PC-9 (cell line): Measurements from ENCODE around the gene RASGEF1B. TPM values are rescaled to one million over a fixed set of nuclear protein-coding genes. Genes with fewer than 3 reads are reported as not detected.

ENCODE experiments used
- BruUV-seq: library from RNA; stranded (reverse); fragments of 400-500 nt; replicated peaks from 2 replicates; lab custom pipeline; 2021; lab: Mats Ljungman, UMichigan
- CTCF ChIA-PET: fragments of 300-600 bp; sonication (Branson Sonifier 250); formaldehyde crosslinking; loops from one replicate; lab custom pipeline; 2022; ENCODE audit warnings: antibody characterized with exemption; lab: Charles Lee
- POLR2A ChIA-PET: fragments of 300-600 bp; sonication (Branson Sonifier 250); formaldehyde crosslinking; loops from one replicate; lab custom pipeline; 2022; ENCODE audit warnings: antibody characterized with exemption; ENCODE audit not compliant: unreplicated experiment; lab: Charles Lee
- DNase-seq, 2 experiments: peaks; one replicate each; pipeline versions ENCODE4 v3.0.0 to v3.0.0-alpha.2; 2015 to 2022; ENCODE audit warnings: mixed read lengths in 1 of 2
- H2AFZ ChIP-seq: fragments of 200-600 bp; sonication (generic); 2 replicates; pipeline ENCODE4 v1.8.1; 2017; ENCODE audit warnings: antibody characterized with exemption
- H3F3A ChIP-seq: fragments of 200-600 bp; sonication (generic); 2 replicates; pipeline ENCODE4 v1.8.1; 2017; ENCODE audit warnings: antibody characterized with exemption, mild to moderate bottlenecking, low read depth; ENCODE audit not compliant: insufficient read depth
- H3K27ac ChIP-seq: fragments of 200-600 bp; sonication (generic); 2 replicates; pipeline ENCODE4 v1.6.1; 2016; ENCODE audit warnings: mixed run types
- H3K27me3 ChIP-seq: fragments of 200-600 bp; sonication (generic); 2 replicates; pipeline ENCODE4 v1.6.1; 2016; ENCODE audit warnings: low read depth, mixed run types; ENCODE audit not compliant: insufficient read depth
- H3K36me3 ChIP-seq: fragments of 200-600 bp; sonication (generic); 2 replicates; pipeline ENCODE4 v1.6.1; 2016; ENCODE audit warnings: low read depth, mixed run types
- H3K4me1 ChIP-seq: fragments of 200-600 bp; sonication (generic); replicated peaks from 2 replicates; pipeline ENCODE4 v1.6.1; 2016; ENCODE audit warnings: mixed run types; ENCODE audit not compliant: insufficient read depth
- H3K4me2 ChIP-seq: fragments of 200-600 bp; sonication (generic); 2 replicates; pipeline ENCODE4 v1.6.1; 2017; ENCODE audit warnings: mixed run types
- H3K4me3 ChIP-seq: fragments of 200-600 bp; sonication (generic); 2 replicates; pipeline ENCODE4 v1.6.1; 2016; ENCODE audit warnings: mixed run types
- H3K79me2 ChIP-seq: fragments of 200-600 bp; sonication (generic); 2 replicates; pipeline ENCODE4 v1.6.1; 2017; ENCODE audit warnings: low read depth, mixed run types
- H3K9me2 ChIP-seq: fragments of 200-600 bp; sonication (generic); 2 replicates; pipeline ENCODE4 v1.8.1; 2017; ENCODE audit warnings: mild to moderate bottlenecking; ENCODE audit not compliant: insufficient read depth
- H3K9me3 ChIP-seq: fragments of 200-600 bp; sonication (generic); 2 replicates; pipeline ENCODE4 v1.8.1; 2016; ENCODE audit warnings: low read depth; ENCODE audit not compliant: insufficient read depth
- H4K20me1 ChIP-seq: fragments of 200-600 bp; sonication (generic); 2 replicates; pipeline ENCODE4 v1.8.1; 2017; ENCODE audit not compliant: insufficient read depth
- CTCF ChIP-seq: fragments of 200-600 bp; sonication (generic); conservative IDR thresholded peaks from 2 replicates; pipeline ENCODE4 v1.6.1; 2017; ENCODE audit warnings: mixed run types, antibody characterized with exemption, mild to moderate bottlenecking, moderate library complexity
- EZH2 ChIP-seq: fragments of 200-600 bp; sonication (generic); IDR thresholded peaks from 2 replicates; pipeline ENCODE4 v1.8.0; 2017; ENCODE audit warnings: antibody characterized with exemption, low read depth
- intact Hi-C: fragments of 100-400 bp; cut with micrococcal nuclease; formaldehyde crosslinking; loops from one replicate; pipeline ENCODE4 v1.10.0; 2022; ENCODE audit not compliant: unreplicated experiment
- total RNA-seq: library from RNA; stranded (reverse); gene quantifications from 2 replicates; pipeline ENCODE4 v1.2.3, GENCODE V29; 2021

RASGEF1B gene
- total RNA-seq, 1 experiment from 2014 or later, result 1.0 TPM

GRCh38 chr4:81436941-81437574, 34.6 kb downstream of the RASGEF1B start:
- Histone ChIP-seq H3K4me1 (no peaks in the 10 kb centered on the region), H3F3A (no peaks in the 10 kb centered on the region), H3K9me2 (no peaks in the 10 kb centered on the region), H4K20me1 (no peaks in the 10 kb centered on the region), H2AFZ (no peak overlapping the region), H3K4me3 (no peak overlapping the region), H3K9me3 (no peaks in the 10 kb centered on the region), H3K4me2 (no peak overlapping the region), H3K27me3 (no peaks in the 10 kb centered on the region), H3K79me2 (no peaks in the 10 kb centered on the region), H3K27ac (no peak overlapping the region), H3K36me3 (no peaks in the 10 kb centered on the region)
- CTCF ChIA-PET, result no interaction called here
- no peak for DNase-seq
- BruUV-seq, result no TSS peak
- TF ChIP-seq EZH2 (no peak), CTCF (no peak)
- POLR2A ChIA-PET, result no interaction called here
- intact Hi-C loops, result no loop called here

GRCh38 chr4:81436096-81436495, 35.6 kb downstream of the RASGEF1B start:
- H3K9me3 ChIP-seq, result no peaks in the 10 kb centered on the region
- H2AFZ ChIP-seq, result no peak overlapping the region
- TF ChIP-seq EZH2 (no peak), CTCF (no peak)
- no peaks in the 10 kb centered on the region for H3K27me3 ChIP-seq
- CTCF ChIA-PET, result no interaction called here
- POLR2A ChIA-PET, result no interaction called here
- H4K20me1 ChIP-seq, result no peaks in the 10 kb centered on the region
- H3F3A ChIP-seq, result no peaks in the 10 kb centered on the region
- no peak overlapping the region for H3K4me3 ChIP-seq
- H3K4me1 ChIP-seq, result no peaks in the 10 kb centered on the region
- intact Hi-C loops, result no loop called here
- H3K79me2 ChIP-seq, result no peaks in the 10 kb centered on the region
- H3K4me2 ChIP-seq, result no peak overlapping the region
- H3K27ac ChIP-seq, result no peak overlapping the region
- DNase-seq, result no peak
- no TSS peak for BruUV-seq
- no peaks in the 10 kb centered on the region for H3K36me3 ChIP-seq
- no peaks in the 10 kb centered on the region for H3K9me2 ChIP-seq

GRCh38 chr4:81432825-81433224, 38.9 kb downstream of the RASGEF1B start:
- TF ChIP-seq CTCF (no peak), EZH2 (no peak)
- Histone ChIP-seq H3K9me3 (no peaks in the 10 kb centered on the region), H3K4me2 (no peak overlapping the region), H3K27me3 (no peaks in the 10 kb centered on the region), H3K27ac (no peak overlapping the region), H3K79me2 (no peaks in the 10 kb centered on the region), H3K4me1 (no peaks in the 10 kb centered on the region), H3K9me2 (no peaks in the 10 kb centered on the region), H3K36me3 (no peaks in the 10 kb centered on the region), H2AFZ (no peak overlapping the region), H3F3A (no peaks in the 10 kb centered on the region), H4K20me1 (no peaks in the 10 kb centered on the region), H3K4me3 (no peak overlapping the region)
- POLR2A ChIA-PET, result no interaction called here
- no peak for DNase-seq
- BruUV-seq, result no TSS peak
- CTCF ChIA-PET, result interaction anchor here (0.7 kb wide), 1 partner anchor 1017 kb away, joined by 3 read pairs; no protein-coding TSS in a partner anchor
- intact Hi-C loops, result no loop called here
